ENCODE results near the gene SMAD9. TPM values are rescaled to one million over a fixed set of nuclear protein-coding genes. Genes with fewer than 3 reads are reported as not detected.

SMAD9 gene
- total RNA-seq, 1 experiment from 2014 or later: 1.1 TPM

- H3K4me1 ChIP-seq (ENCODE audit: insufficient read depth, low read length): no peaks in the 10 kb centered on the region
- no peak overlapping the region for H3K56ac ChIP-seq (ENCODE audit: insufficient read length, low read depth, low read length)
- H3K4ac ChIP-seq (ENCODE audit: low read depth, low read length): no peak overlapping the region
- H2AFZ ChIP-seq (ENCODE audit: low read length): no peak overlapping the region
- Mint-ChIP-seq H3K27ac (no peak overlapping the region; a peak in 1 of 7 replicates), H3K4me1 (0 out of 4 replicates have a peak, but pooled peaks cover 0 to 2% of the 10 kb centered on the region in 2 experiments), H3K27me3 (ENCODE audit: low read depth) (no peaks in the 10 kb centered on the region), H3K9me3 (no peaks in the 10 kb centered on the region), H3K36me3 (ENCODE audit: insufficient read depth in 1 of 3, low read depth in 3 of 3) (no peaks in the 10 kb centered on the region), H3K4me3 (no peak overlapping the region)
- DNase-seq: no peak
- no peaks in the 10 kb centered on the region for H3K79me1 ChIP-seq (ENCODE audit: insufficient read depth, low read depth, low read length, poor library complexity, severe bottlenecking)
- H3K27me3 ChIP-seq (ENCODE audit: insufficient read depth, low read length): no peaks in the 10 kb centered on the region
- no peak overlapping the region for H3K4me2 ChIP-seq (ENCODE audit: insufficient read depth, insufficient read length, low read length)
- no peak overlapping the region for H2AK5ac ChIP-seq (ENCODE audit: insufficient read length, low read length)
- no peak overlapping the region for H4K8ac ChIP-seq (replicated peaks; ENCODE audit: insufficient read length, low read depth, low read length)
- H3K9me3 ChIP-seq (ENCODE audit: control insufficient read depth, low read depth, low read length): no peaks in the 10 kb centered on the region
- H3K23ac ChIP-seq (ENCODE audit: insufficient read length, low read depth, low read length): no peak overlapping the region
- no peak overlapping the region for H4K5ac ChIP-seq (ENCODE audit: insufficient read length, low read depth, low read length)
- no peak for TF ChIP-seq CTCF (conservative IDR thresholded peaks at IDR 0.05)
- H2BK5ac ChIP-seq (ENCODE audit: insufficient read length, low read length): no peak overlapping the region
- no peak overlapping the region for H3K18ac ChIP-seq (ENCODE audit: insufficient read length, low read depth, low read length)
- no CpG with 5 or more reads among the region's 5 CpGs for WGBS (ENCODE audit: extremely low coverage, insufficient read length, low lambda C conversion rate)
- H3K79me2 ChIP-seq (ENCODE audit: insufficient read depth, low read length): no peaks in the 10 kb centered on the region
- no peaks in the 10 kb centered on the region for H3K23me2 ChIP-seq (ENCODE audit: insufficient read length, low read depth, low read length, poor library complexity, severe bottlenecking)
- no peak overlapping the region for H2BK12ac ChIP-seq (ENCODE audit: insufficient read length, low read depth, low read length)
- no peak overlapping the region for H2BK20ac ChIP-seq (ENCODE audit: low read depth, low read length, poor library complexity, severe bottlenecking)
- no peak overlapping the region for H3K27ac ChIP-seq (ENCODE audit: insufficient read length, low read depth, low read length)
- no peak overlapping the region for H3K9ac ChIP-seq (ENCODE audit: extremely low read depth, insufficient read length, low read length)
- H4K91ac ChIP-seq (ENCODE audit: insufficient read length, low read depth, low read length): no peak overlapping the region
- H2BK120ac ChIP-seq (ENCODE audit: low read depth, low read length, poor library complexity, severe bottlenecking): no peak overlapping the region
- no peak overlapping the region for H3T11ph ChIP-seq (ENCODE audit: low read length)
- no peaks in the 10 kb centered on the region for H4K20me1 ChIP-seq (ENCODE audit: control insufficient read depth, insufficient read depth, insufficient read length)
- no peak overlapping the region for H3K14ac ChIP-seq (ENCODE audit: insufficient read depth, low read length)
- H2BK15ac ChIP-seq (ENCODE audit: low read depth, low read length): no peak overlapping the region
These were observed 14.1 kb downstream of the SMAD9 start for GRCh38 chr13:36905944-36906343.
